HG03139 (cell line): Measurements from ENCODE around the gene HGS.

ENCODE experiments used
- ATAC-seq: cut with Tn5 transposase; IDR thresholded peaks from one replicate; pipeline ENCODE4 v1.9.1; 2021; ENCODE audit not compliant: unreplicated experiment

The HGS gene

GRCh38 chr17:81683584-81684441 lies at the start of gene HGS, which contains the start of gene ARL16:
HGS (plus strand) TSS chr17:81684011; CDS start chr17:81684067, 56 bp downstream.
ARL16 (minus strand) TSS chr17:81683797; CDS start chr17:81683753, 44 bp downstream.
- ATAC-seq, result peak; percentile 89

GRCh38 chr17:81635431-81635830 lies 48.4 kb upstream of the HGS start:
- no peak for ATAC-seq

- ATAC-seq, result no peak
These were observed 47.8 kb upstream of the HGS start for GRCh38 chr17:81635973-81636504.

- ATAC-seq, result peak; percentile 71
These were observed 47.1 kb upstream of the HGS start, which contains the start of the genes NPLOC4 and TSPAN10 for GRCh38 chr17:81636505-81637288. NPLOC4 (minus strand) TSS chr17:81637112; CDS start chr17:81636930, 182 bp downstream. TSPAN10 (plus strand) TSS chr17:81637196; CDS start chr17:81642413, 5,217 bp downstream.

GRCh38 chr17:81638683-81639082 lies 45.1 kb upstream of the HGS start:
- no peak for ATAC-seq

- no peak for ATAC-seq
These were observed 43.8 kb upstream of the HGS start for GRCh38 chr17:81640011-81640410.

- no peak for ATAC-seq
These were observed 41.9 kb upstream of the HGS start for GRCh38 chr17:81641825-81642489.

- no peak for ATAC-seq
These were observed 39.3 kb upstream of the HGS start for GRCh38 chr17:81644496-81644895.

GRCh38 chr17:81644976-81645952 lies 38.5 kb upstream of the HGS start:
- ATAC-seq, result no peak

- no peak for ATAC-seq
These were observed 36.8 kb upstream of the HGS start for GRCh38 chr17:81646869-81647600.

- no peak for ATAC-seq
These were observed 36.2 kb upstream of the HGS start for GRCh38 chr17:81647640-81648012.

GRCh38 chr17:81648013-81648706 lies 35.7 kb upstream of the HGS start:
- no peak for ATAC-seq

- no peak for ATAC-seq
These were observed 35.1 kb upstream of the HGS start for GRCh38 chr17:81648707-81649085.

GRCh38 chr17:81650951-81651350 lies 32.9 kb upstream of the HGS start:
- ATAC-seq, result no peak

GRCh38 chr17:81651692-81652091 lies 32.1 kb upstream of the HGS start:
- no peak for ATAC-seq

- no peak for ATAC-seq
These were observed 30.7 kb upstream of the HGS start for GRCh38 chr17:81652906-81653771.

- ATAC-seq, result no peak
These were observed 28.3 kb upstream of the HGS start for GRCh38 chr17:81655378-81656117.
